PC-9 (cell line): ENCODE results near the gene AKAP12.

Source experiments
- EZH2 ChIP-seq: fragments of 200-600 bp; sonication (generic); IDR thresholded peaks from 2 replicates; pipeline ENCODE4 v1.8.0; 2017; ENCODE audit warnings: antibody characterized with exemption, low read depth
- TF ChIP-seq, protein P1 (sequence below): fragments of 200-600 bp; sonication (generic); conservative IDR thresholded peaks from 2 replicates; pipeline ENCODE4 v1.6.1; 2017; ENCODE audit warnings: mixed run types, antibody characterized with exemption, mild to moderate bottlenecking, moderate library complexity

DNA sequence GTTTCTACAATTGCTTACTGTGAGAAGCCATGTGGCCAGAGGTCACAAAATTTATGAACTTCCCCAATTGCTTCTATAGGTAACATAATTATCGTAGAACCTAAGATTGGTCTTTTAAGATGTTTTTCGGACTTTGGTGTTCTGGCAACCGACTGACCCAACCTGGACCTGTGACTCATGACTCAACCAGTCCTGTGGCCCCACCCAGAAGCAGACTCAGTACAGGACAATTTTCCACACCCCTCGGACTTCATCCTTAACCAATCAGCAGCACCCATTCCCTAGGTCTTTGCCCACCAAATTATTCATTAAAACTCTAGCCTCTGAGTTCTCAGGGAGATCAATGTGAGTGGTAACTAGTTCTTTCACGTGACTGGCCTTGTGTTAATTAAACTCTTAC lies 26.4 kb upstream of the AKAP12 start:
- no peak for TF ChIP-seq EZH2
- TF ChIP-seq, protein P1, sequence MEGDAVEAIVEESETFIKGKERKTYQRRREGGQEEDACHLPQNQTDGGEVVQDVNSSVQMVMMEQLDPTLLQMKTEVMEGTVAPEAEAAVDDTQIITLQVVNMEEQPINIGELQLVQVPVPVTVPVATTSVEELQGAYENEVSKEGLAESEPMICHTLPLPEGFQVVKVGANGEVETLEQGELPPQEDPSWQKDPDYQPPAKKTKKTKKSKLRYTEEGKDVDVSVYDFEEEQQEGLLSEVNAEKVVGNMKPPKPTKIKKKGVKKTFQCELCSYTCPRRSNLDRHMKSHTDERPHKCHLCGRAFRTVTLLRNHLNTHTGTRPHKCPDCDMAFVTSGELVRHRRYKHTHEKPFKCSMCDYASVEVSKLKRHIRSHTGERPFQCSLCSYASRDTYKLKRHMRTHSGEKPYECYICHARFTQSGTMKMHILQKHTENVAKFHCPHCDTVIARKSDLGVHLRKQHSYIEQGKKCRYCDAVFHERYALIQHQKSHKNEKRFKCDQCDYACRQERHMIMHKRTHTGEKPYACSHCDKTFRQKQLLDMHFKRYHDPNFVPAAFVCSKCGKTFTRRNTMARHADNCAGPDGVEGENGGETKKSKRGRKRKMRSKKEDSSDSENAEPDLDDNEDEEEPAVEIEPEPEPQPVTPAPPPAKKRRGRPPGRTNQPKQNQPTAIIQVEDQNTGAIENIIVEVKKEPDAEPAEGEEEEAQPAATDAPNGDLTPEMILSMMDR, result no peak
